ENCODE results near the gene FNBP1.
A peak's percentile ranks its signal among the peaks of the same experiment; 100 is the strongest.

FNBP1 gene

DNA sequence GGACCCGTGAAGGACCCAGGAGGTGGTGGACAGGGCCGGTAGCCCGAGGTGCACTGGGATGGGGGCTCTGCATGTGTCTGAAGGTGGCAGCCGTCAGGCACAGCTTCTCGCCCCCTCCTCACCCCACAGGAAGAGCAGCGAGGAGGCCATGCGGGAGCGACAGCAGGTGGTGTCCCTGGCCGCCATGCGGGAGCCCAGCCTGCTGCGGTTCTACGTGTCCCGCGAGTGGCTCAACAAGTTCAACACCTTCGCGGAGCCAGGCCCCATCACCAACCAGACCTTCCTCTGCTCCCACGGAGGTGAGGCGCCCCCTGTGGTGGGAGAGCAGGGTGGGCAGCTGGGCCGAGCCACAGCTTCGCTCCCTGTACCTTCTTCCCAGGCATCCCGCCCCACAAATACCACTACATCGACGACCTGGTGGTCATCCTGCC lies 167.8 kb downstream of the FNBP1 start:
- TF ChIP-seq CSRNP3 (CRISPR knock-in tag; IDR thresholded peaks at IDR 0.05) (no peak), GLIS3 (CRISPR knock-in tag; IDR thresholded peaks at IDR 0.05) (no peak), SNAI2 (CRISPR knock-in tag; IDR thresholded peaks at IDR 0.05) (no peak), POU6F1 (CRISPR knock-in tag; IDR thresholded peaks at IDR 0.05; ENCODE audit: borderline replicate concordance, low read depth) (no peak), TCF4 (CRISPR knock-in tag; IDR thresholded peaks at IDR 0.05; ENCODE audit: borderline replicate concordance) (no peak), CREB5 (CRISPR knock-in tag; IDR thresholded peaks at IDR 0.05; ENCODE audit: low read depth) (no peak)
- 0 out of 3 replicates have a peak, but pooled peaks have one; percentile 26 for ATAC-seq

DNA sequence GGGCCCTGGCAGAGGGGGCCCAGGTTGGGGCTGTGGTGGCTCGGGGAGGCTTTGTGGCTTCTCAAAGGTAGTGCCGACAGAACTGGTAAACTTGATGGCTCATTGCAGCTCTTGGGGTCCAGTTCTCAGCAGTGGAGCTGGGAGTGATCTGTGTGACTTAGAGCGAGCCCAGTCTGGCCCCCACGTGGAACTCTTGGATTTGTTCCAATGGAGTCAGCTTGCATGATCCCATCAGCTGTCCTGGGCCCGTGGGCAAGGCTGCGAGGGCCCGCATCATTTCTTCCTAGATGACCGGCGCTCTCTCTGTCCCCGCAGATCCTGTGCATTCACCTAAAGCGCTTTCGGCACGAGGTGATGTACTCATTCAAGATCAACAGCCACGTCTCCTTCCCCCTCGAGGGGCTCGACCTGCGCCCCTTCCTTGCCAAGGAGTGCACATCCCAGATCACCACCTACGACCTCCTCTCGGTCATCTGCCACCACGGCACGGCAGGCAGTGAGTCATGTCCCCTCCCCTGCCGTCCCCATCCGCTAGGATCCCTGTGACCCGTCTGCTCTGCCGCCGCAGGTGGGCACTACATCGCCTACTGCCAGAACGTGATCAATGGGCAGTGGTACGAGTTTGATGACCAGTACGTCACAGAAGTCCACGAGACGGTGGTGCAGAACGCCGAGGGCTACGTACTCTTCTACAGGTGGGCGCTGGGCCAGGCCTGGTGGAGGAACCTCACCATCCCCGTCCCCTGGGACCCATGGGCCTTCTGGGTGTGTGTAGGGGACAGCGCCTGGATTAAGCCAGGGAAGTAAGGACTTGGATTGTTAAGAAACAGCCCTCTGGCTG lies 168.5 kb downstream of the FNBP1 start:
- TF ChIP-seq PPARA (CRISPR knock-in tag; IDR thresholded peaks at IDR 0.05; ENCODE audit: borderline replicate concordance) (no peak), ESRRG (CRISPR knock-in tag; IDR thresholded peaks at IDR 0.05) (no peak), BACH2 (CRISPR knock-in tag; IDR thresholded peaks at IDR 0.05; ENCODE audit: borderline replicate concordance) (no peak), ZC3H10 (CRISPR knock-in tag; IDR thresholded peaks at IDR 0.05) (no peak), ZFP30 (CRISPR knock-in tag; IDR thresholded peaks at IDR 0.05) (no peak), PATZ1 (CRISPR knock-in tag; IDR thresholded peaks at IDR 0.05; ENCODE audit: borderline replicate concordance) (no peak), ZNF8 (CRISPR knock-in tag; IDR thresholded peaks at IDR 0.05) (no peak), ISL1 (CRISPR knock-in tag; IDR thresholded peaks at IDR 0.05) (no peak), GLIS3 (CRISPR knock-in tag; IDR thresholded peaks at IDR 0.05) (no peak), CREB5 (CRISPR knock-in tag; IDR thresholded peaks at IDR 0.05; ENCODE audit: low read depth) (no peak), CSRNP3 (CRISPR knock-in tag; IDR thresholded peaks at IDR 0.05) (no peak), ARNTL (CRISPR knock-in tag; IDR thresholded peaks at IDR 0.05; ENCODE audit: borderline replicate concordance, low read depth) (no peak), ZFP3 (CRISPR knock-in tag; IDR thresholded peaks at IDR 0.05) (no peak), SNAI2 (CRISPR knock-in tag; IDR thresholded peaks at IDR 0.05) (no peak), ZNF70 (CRISPR knock-in tag; IDR thresholded peaks at IDR 0.05) (no peak), RARB (CRISPR knock-in tag; IDR thresholded peaks at IDR 0.05) (no peak), TOX (CRISPR knock-in tag; IDR thresholded peaks at IDR 0.05; ENCODE audit: borderline replicate concordance) (no peak), OSR1 (CRISPR knock-in tag; IDR thresholded peaks at IDR 0.05) (no peak)
- TF ChIP-seq, protein P1, sequence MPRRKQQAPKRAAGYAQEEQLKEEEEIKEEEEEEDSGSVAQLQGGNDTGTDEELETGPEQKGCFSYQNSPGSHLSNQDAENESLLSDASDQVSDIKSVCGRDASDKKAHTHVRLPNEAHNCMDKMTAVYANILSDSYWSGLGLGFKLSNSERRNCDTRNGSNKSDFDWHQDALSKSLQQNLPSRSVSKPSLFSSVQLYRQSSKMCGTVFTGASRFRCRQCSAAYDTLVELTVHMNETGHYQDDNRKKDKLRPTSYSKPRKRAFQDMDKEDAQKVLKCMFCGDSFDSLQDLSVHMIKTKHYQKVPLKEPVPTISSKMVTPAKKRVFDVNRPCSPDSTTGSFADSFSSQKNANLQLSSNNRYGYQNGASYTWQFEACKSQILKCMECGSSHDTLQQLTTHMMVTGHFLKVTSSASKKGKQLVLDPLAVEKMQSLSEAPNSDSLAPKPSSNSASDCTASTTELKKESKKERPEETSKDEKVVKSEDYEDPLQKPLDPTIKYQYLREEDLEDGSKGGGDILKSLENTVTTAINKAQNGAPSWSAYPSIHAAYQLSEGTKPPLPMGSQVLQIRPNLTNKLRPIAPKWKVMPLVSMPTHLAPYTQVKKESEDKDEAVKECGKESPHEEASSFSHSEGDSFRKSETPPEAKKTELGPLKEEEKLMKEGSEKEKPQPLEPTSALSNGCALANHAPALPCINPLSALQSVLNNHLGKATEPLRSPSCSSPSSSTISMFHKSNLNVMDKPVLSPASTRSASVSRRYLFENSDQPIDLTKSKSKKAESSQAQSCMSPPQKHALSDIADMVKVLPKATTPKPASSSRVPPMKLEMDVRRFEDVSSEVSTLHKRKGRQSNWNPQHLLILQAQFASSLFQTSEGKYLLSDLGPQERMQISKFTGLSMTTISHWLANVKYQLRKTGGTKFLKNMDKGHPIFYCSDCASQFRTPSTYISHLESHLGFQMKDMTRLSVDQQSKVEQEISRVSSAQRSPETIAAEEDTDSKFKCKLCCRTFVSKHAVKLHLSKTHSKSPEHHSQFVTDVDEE (CRISPR knock-in tag; IDR thresholded peaks at IDR 0.05): no peak
- no peak for ATAC-seq

Data from SK-N-SH treated with all-trans-retinoic acid at 6 μM for 48 hours (cell line).